HG02884 (cell line): ENCODE measurements around the gene SSBP3.

Source experiments
- ATAC-seq: cut with Tn5 transposase; IDR thresholded peaks from one replicate; pipeline ENCODE4 v1.9.1; 2021; ENCODE audit warnings: mild to moderate bottlenecking, moderate library complexity; ENCODE audit not compliant: unreplicated experiment

Gene SSBP3

DNA sequence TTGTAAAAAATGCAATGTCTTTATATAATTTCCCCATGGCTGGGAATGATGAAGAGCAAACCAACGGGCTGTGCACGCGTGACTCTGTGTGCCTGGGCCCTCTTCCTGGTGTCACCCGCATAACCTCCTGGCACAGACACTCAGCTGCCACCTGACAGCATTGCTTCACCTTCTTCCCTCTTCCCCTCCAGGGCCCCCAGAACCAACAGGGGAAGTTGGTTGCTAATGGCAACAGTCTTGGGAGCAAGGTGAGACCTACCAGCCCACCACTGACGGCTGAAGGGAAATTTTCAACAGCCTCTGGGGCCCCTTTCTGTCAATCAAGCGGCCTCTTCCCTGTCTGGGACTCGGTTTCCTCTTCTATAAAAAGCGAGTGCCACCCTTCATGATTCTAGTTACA lies 33.2 kb downstream of the SSBP3 start:
- no peak for ATAC-seq

DNA sequence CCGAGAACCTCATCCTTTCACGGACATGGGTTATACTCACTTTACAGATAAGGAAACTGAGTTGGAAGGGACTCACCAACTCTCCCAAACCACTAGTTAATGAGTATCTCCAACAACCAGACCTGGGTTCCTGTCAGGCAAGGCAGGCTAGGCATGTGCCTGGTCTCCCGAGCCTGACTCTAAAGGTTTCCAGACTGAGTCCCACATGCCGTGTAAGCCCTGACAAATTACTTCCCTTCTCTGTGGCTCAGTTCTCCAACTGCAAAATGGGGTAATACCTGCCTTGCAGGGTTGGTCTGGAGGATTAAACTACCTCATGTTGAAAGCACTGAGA lies 34.3 kb downstream of the SSBP3 start:
- ATAC-seq = no peak

DNA sequence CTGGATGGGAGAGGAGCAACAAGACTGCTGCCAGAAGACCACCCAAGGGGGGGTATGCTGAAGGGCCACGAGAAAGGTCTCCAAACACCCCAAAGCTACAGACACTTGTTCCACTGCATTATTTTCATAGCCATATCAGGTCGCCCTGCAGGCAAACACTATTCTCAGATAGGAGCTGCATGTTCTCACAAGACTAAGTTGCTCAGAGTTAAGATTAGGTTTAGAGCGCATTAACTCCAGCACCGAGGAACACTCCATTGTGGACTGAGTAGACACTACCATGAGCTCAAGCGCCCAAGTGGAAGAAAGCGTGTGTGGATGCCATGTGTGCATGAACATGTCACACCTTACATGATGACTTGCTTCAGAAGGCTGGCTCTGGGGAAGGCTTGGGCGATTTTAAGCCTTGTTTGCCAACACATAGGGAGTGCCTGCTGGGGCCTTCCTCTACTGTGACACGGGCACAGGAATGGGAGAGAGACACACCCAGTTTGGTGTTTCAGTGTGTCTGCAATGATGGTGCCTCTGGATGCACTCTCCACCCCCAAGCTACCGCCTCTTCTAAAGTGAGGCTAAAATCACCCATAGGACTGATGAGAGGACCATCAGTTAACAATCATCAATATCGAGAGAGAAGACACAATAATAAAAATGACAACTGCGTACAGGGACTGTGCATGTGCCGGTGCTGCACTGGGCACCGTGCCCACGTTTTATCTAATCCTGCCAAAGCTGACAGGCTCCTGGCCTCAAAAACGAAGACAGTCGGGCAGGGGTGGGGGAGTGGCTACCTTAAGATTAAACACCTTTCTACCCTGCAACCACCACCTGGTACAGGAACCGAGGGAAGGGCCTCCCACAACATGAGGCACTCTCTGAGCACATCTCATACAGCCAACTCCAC lies 34.9 kb downstream of the SSBP3 start:
- ATAC-seq = no peak

DNA sequence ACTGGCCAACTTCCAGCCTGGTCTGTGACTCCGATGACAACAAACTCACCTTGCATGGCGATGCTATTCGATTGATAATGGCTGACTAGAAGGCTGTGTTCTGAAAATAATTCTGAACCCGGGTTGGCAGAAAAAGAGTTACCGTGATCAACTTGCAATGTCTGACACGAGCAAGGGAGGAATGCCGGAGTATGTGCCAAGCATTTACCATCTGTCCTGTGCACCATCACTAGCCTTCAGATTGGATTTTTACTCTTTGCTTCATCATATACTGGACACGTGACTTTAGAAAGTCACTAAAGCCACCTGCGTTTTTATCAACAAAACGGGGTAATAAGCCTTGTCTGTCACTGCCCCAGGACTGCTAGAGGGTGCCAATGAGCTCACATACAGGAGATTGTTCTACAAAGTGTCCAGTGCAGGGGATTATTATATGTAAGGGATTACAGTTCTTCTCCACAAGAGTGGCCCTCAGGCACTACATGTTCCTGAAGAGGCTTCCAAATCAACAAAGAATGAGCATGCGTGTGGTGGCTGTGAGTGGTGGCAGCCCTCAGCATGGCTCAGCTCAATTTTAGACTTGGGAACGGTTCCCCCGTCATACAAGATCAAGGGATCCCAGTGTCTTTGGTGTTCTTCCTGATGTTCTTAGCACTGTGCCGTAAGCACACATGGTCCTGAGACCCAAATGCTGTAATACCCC lies 35.8 kb downstream of the SSBP3 start:
- ATAC-seq = no peak

DNA sequence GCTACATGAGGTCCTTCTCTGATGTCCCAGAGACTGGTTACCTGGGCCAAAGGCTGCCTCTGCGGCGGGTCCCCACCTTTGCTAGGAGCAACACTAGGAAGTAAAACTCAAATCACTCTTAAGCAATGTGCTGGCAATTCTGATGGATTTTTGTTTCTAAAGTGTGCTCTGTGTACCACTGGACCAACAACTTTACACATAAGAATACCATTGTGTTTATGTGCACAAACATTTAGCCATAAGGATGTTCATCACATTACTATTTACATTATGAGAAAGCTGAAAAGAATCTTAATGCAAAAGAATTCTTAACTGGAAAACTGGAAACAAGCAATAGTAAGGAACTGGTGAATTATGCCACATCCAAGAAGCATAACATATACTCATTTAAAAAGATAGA lies 38.6 kb downstream of the SSBP3 start:
- ATAC-seq = no peak

DNA sequence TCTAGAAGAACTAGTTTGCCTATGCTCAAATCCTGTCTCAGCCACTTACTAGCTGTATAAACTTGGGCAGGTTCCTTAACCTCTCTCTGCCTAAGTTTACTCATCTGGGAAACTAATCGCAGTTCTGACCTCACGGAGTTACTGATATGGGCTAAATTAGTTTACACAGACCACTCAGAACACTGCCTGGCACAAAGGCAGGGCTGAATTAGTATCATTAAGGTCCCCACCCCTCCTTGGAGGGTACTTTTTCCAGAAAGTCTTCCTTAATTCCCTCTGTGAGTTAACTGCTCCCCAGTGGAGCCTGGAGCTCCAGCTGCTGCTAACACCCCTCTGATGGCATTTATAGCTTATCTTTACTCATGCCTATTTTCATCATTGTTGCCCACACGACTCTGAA lies 40.3 kb downstream of the SSBP3 start:
- ATAC-seq = no peak

DNA sequence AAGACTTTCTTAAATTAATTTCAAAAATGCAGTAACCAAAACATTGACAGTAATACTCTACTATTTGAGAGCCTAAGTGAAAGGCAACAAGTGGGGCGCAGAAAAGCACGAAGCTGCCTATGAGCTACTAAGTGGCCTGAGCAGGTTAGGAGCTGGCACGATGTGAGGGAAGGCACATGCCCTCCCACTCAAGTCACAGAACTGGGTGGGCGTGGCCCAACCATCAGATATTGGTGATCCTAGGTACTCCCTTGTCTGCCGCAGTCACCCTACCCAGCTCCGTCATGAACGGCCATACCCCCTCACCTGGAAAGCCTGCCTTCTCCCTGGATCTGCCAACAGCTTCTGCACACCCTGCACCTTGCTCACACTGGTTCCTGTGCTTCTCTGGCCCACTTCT lies 40.8 kb downstream of the SSBP3 start:
- no peak for ATAC-seq

DNA sequence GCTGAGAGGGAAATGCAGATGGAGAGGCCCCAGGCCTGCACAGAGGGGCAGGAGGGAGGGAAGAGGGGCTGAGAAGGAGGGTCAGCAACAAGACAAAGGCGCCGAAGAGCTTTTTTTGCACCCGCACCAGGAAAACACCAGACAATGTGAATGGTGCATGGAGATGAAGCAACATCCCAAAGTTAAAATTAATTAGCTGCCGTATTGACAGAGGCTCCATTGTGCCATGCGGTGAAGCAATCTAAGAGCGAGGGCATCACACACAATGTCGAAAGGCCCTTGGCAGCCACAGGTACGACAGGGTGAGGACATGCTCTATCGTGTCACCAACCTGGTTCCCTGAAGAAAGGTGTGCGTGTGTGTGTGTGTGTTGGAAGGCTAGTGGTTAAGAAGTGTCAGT lies 41.2 kb downstream of the SSBP3 start:
- ATAC-seq = no peak

DNA sequence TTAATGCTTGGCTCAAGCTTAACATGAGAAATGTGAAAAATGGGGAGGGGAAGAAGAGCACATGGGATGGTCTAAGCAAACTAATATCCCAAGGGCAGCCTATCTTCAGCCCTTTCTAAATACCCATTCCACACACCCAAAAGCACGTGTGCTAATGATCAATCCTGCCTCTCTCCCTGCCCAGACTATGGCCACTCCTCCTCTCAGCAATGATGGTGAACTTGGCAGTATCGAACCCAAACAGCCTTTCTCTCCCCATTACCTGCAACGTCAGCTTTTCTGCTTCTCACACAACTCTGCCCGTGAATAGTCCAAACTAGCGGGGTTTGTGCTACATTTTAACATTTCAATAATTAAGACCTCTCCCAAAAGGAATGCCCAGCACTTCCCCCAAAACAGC lies 41.6 kb downstream of the SSBP3 start:
- no peak for ATAC-seq

DNA sequence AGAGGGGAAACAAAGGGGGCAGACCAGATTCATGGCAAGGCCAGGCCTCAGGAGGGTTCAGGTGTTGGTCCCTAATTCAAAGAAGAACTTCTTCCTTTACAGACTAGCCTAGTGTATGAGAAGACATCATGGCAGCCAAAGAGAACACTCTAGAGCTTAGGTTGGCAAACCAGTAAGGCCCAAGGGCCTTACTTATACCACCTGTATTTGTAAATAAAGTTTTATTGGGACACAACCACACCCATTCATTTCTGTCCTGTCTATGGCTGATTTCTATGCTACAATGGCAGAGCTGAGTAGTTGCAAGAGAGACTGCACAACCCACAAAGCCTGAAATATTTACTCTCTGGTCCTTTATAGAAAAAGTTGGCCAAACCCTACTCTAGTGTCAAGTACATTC lies 42.3 kb downstream of the SSBP3 start:
- no peak for ATAC-seq

DNA sequence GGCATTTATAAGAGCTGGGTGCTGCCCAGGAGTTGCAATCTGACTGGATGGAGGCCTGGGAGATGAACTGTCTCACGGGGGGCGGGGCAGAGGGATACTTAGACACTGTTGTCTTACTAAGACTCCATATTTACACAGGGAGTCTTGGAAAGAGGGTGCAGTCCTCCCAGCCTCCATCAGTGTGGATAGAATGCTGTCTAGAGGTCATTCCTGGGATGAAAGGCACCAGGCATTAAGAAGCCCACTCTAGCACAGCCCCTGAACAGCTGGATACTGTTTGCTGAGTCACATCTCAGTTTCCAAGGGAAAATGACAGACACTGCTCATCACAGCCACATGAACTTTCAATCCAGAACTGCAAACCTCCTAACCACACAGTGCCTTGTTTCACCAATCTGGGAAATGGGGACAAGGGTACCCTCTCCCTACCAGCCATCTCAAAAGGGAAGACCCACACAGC lies 43.3 kb downstream of the SSBP3 start:
- no peak for ATAC-seq

DNA sequence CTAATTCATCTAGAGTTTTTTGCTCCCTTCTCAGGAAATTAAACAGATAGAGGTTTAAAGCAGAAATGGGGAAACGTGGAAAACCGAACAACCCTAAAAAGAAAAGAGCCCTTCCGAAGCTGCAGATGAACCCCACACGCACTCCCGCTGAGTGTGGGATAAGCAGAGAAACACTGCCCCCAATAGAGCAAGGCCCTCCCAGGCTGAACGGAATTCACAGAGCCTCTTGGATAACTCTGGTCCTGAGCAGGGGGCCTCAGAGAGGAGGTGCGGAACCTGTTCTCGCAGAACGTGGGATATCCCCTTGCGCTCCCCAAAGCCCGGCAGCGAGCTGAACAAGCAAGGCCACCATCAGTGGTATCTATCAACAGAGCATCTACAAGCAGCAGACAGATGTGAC lies 44.9 kb downstream of the SSBP3 start:
- ATAC-seq = no peak

DNA sequence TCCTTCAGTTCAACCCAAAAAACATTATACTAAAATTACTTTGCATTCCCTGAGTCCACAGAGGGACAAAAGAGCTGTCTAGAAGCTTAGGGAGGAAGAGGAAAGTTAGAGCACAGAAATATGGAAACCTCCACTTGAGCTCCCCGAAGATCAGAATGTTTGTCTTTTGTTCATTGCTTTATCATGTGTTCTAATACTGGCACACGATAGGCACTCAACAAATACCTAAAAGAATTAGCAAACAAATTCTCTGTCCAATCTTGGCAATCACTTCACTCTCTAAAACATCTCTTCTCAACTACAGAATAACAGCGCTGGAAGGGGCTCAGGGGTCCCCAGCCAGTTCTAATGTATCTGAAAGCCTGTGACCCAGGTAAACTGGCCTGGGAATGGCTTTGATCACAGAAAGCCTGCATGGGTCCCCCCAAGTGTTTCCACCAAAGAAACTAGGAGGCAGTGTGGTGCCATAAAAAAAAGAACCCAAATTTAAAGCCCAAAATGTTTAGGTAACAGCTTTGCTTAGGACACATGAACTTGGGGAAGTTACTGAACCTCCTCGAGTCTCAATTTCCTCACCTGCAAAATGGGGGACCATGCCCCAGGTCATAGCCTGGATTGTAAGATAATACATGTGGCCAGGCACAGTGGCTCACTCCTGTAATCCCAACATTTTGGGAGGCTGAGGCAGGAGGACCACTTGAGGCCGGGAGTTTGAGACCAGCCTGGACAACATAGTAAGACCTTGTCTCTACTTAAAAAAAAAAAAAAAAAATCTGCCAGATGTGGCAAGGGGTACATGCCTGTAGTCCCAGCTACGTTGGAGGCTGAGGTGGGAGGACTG lies 45.8 kb downstream of the SSBP3 start:
- ATAC-seq = no peak

DNA sequence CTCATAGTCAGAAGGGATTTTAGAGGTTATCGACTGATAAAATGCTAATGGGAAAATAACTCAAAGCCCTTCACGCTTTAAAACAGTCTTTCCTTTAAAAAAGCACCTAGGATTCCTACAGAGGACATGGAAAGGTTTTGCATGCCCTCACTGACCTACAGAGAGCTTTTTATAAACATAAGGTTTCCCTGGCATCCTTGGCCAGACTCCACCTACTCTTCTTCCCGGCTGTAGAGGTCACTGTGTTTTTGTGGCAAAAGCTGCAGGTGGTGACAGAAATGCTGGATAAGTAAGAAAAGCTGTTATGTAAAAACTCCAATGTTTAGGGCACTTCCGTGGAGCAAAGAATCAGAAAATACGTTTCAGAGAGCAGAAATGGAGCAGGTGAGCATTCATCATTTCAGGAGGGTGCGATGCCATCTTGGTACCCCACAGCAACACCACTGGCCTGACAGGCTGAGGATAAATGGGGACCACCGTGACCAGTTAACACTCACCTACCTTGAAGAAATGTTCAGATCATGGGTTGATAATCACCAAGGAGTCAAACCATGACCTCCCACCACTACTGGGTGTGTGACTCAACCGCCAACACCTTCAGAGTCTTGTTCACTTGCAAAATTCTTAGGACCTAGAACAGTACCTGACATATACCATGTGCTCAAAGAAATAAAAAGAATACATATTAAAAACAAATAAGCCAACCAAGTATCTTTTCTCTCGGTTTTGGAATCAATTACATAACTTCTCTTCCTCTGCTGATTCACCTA lies 46.6 kb downstream of the SSBP3 start:
- ATAC-seq = no peak

DNA sequence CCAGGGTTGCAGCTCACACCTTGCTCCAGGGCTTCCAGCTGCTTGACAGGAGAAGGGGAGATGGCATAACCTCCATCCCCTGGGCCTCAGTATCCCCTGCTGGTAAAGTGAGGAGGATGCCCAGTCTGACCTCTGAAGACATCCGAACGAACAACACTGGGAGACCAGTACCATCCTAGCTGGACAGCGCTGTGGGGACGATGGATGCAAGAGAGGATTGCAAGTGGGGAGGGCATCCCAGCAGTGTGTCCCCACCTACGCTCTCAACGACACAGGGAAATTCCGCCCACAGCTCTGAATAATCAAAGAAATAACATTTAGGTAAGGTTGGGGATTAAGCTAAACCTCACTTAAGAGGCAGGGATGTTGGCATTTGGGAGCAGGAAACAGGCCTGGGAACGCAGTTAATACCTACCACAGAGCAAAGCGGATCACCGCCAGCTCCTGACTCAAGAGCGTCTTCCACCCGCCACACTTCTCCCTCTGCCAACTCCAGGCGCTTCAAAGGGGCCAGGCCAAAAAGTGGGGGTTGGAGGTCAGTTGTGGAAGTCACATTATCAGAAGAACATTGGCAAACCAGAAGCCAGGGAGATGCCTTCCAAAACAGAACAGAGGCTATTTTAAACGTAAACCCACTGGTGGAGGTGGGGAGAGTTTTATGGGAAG lies 47.6 kb downstream of the SSBP3 start:
- no peak for ATAC-seq

DNA sequence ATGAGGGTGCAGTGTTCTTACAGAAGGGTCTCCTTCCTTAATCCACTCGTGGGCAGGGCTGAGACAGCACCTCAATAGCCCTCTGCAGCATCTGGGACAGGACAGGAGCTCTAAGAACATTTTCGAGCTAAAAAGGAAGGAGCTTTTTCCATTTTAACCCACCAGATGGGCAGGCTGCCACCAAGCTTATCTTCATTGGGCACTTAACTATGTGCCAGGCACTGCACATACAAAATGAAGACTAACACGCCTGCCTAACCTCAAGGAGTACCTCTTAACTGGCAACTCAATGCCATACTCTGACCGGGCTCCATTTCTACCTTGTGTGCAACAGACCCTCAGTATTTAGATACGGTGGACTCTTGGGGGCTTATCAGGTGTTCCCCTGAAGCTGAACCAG lies 48.2 kb downstream of the SSBP3 start:
- ATAC-seq = no peak

DNA sequence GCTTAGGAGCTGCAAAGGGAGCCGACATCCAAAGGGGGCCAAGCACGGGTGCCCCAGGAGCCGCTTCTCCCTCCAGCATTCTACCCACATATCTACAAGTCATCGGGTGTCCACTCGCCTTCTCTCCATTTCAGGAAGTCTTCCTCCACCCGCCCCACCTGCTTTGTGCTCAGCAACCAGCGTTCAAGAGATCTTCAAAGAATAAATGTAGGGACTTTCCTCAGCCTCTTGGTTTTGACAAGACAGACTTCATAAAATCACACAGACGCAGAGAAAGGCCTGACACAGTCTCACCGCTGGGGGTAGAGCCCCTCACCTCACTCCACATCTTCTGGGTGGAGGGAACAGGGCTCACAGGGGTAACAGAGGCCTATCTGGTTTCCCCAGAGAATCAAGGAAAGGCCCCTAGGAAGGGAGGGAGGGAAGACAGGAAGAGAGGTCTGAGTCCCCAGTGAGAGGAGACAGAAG lies 49.5 kb downstream of the SSBP3 start:
- no peak for ATAC-seq

DNA sequence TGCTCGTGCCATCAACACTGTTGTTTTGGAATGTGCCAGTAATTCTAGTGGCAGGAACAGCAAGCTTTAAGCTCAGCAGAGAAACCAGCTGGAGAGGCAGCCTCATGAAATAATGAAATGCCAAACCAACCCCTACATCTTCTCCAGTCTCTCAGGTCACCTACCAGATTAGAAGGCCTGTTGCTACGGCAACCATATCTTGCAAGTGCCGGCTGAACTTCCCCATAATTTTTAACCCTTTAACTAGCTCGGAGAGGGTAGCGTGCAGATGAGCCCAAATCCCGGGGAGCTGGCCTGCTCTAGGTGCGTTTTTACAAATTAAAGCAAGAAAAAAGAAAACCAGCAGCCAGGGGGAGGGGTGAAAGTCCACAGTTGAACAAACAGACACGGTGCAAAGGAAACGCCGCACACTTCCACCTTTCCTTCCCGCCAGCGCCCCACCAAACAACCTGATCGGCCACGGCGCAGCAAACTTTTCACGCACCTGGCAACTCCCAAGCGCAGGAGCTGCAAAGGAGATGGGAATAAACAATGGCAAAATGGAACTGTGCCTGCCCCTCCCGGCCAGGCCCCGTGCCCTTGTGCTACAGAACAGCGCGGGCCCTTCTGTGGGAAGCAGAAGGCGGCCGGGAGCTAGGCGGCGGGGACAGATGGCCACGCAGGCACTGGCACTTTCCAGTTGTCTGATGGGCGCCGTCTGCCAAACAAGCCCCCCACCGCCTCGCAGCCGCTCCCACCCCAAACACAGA lies 50.1 kb downstream of the SSBP3 start:
- ATAC-seq = no peak

DNA sequence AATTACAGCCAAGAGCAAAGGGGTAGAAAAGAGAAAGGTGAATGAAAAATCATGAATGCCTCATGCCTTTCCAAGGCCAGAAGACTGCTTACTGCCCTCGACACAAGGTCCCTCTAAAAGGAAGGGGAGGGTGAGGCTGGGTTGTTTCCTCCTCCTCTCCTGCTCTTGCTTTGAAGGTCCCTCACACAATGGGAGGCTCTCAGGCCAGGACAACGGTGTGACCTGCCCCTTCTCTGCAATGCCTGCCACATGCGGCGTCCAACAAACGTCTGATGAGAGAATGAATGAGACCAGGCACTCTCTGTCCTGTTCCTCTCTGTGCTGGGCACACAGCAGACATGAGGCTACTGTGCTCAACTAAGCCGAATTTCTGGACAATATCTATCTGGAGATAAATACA lies 51.3 kb downstream of the SSBP3 start:
- no peak for ATAC-seq
